HG02943 (cell line): ENCODE measurements around the gene VIT.
"Not testable (repeated sequence)": the region's sequence is repeated elsewhere in the genome, so short reads cannot be mapped to it uniquely, and the experiment has no call there.

Source experiments
- ATAC-seq: cut with Tn5 transposase; IDR thresholded peaks from one replicate; pipeline ENCODE4 v1.9.1; 2021; ENCODE audit warnings: mild to moderate bottlenecking, low read depth, moderate library complexity; ENCODE audit not compliant: unreplicated experiment

VIT gene

DNA sequence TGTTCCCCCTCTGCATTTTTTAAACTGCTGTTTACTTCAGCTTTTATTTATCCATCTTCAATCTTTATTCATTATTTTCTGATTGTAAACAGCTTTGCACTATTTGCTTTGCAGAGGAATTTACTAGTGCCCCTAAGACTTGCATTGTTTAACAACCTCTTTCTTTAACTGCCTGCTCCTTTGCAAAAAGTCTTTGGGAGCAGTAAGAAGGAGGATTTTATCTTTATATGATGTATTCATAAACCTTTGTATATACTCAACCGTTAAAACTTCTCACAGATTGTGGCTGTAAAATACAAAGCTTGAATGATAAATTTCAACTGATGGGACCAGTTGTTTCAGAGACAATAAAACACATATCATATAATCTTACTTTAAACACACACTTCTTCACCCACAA lies 20.1 kb upstream of the VIT start:
- ATAC-seq: no peak

DNA sequence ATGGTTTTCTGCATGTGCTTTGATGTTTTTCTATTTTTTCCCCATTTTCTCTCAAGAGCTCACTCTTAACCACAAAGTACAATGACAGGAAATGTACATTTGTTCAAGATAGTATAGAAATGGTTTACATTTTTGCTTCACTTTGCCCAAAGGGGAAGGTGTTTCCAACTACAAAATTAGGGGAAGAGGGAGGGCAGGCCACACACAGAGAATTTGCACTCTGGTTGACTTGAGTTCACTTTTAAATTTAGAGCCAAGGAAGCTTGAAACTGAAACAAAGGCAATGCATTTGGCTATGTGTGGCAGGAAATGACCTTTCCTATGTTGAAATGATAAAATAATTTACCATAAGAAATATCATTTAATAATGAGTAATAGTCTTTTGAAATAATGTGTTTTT lies 19.1 kb upstream of the VIT start:
- no peak for ATAC-seq

DNA sequence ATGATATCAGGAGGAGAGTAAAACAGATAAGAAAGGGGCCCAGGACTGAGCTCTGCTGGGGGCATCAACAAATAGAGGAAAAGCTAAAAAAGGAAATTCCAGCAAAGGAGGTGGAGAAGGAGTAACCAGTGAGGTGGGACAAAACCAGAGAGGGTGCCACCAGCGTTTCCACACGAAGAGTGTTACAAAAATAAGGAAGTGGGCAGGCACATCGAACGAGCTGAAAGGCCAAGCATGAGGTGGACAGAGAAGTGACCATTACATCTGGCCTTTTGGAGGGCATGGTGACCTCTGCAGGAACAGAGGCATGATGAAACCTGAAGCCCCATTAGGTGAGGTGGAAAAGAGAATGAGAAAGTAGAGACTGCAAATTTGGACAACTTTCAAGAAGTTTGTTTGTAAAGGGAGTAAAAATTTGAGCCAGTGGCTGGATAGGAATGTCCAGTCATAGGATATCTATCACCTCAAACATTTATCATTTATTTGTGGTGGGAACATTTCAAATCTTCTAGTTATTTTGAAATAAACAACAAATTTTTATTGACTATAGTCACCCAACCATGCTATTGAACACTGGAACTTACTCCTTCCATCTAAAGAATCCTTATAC lies 18.4 kb upstream of the VIT start:
- ATAC-seq: no peak

DNA sequence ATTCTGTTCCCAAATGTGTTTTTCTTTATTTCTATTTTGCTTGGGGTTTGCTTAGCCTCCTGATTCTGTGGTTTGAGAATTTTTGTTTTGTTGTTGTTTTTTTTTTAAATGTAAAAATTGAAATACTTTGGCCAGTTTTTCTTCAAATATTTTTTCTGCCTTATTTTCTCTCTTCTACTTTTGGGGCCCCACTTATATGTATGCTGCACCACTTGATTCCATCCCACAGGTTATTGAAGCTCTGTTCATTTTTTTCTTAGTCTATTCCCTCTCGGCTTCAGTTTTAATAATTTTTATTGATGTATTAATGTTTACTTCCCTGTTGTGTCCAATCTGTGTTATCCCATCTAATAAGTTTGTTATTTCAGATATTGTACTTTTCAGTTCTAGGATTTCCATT lies 17.7 kb upstream of the VIT start:
- no peak for ATAC-seq

DNA sequence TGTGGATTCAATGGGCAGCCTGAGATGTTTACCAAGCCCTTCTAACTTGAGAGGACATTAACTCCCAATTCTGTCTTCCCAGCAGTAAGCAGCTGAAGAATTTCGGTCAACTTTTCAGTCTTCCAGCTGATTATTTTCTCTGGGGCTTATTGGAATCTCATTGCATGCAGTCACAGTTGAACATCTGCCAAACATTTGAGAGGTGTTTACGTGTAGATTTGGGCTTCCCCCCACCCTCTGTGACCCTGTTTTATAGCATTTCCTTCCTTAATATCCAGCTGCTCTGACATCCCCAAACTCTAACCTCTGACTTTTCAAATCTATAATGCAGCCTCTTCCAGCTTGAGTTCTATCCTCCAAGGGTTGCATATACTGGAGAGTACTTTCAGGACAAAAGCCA lies 16.5 kb upstream of the VIT start:
- no peak for ATAC-seq

DNA sequence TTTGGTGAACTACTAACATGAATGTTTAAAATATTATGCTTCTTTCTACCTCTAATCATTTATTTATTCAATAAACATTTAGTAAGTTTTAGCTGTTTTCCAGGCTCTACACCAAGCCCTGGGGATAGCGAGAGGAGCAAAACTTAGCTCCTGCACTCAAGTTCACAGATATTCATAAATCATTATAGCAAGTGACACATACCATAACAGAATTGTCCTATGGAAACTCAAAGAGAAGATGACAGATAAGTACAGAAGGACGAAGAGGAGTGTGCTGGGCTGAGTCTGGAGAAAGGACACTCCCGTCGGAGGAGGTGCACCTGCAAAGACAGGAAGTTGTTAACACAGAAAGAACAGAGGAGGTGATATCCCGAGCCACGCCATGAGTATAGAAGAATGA lies 13.9 kb upstream of the VIT start:
- no peak for ATAC-seq

DNA sequence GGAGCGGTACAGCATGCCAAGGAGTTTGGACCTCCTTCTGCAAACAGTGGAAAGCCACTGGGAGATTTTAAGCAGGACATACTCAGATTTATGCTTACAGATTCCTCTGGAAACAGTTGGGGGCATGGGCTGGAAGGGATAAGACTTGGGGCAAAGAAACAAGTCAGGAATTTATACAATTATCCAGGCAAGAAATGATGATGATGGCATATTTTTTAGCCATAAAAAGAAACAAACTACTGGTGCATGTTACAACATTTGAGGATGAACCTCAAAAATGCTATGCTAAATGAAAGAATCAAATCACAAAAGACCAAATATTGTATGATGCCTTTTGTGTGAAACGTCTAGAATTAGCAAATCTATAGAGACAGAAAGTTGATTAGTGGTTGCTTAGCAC lies 13.5 kb upstream of the VIT start:
- no peak for ATAC-seq

DNA sequence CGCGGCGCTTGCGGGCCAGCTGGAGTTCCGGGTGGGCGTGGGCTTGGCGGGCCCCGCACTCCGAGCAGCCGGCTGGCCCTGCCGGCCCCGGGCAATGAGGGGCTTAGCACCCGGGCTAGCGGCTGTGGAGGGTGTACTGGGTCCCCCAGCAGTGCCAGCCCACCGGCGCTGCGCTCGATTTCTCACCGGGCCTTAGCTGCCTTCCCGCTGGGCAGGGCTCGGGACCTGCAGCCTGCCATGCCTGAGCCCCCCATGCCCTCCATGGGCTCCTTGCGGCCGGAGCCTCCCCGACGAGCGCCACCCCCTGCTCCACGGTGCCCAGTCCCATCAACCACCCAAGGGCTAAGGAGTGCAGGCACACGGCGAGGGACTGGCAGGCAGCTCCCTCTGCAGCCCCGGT lies 8.2 kb upstream of the VIT start:
- ATAC-seq: not testable (repeated sequence)

DNA sequence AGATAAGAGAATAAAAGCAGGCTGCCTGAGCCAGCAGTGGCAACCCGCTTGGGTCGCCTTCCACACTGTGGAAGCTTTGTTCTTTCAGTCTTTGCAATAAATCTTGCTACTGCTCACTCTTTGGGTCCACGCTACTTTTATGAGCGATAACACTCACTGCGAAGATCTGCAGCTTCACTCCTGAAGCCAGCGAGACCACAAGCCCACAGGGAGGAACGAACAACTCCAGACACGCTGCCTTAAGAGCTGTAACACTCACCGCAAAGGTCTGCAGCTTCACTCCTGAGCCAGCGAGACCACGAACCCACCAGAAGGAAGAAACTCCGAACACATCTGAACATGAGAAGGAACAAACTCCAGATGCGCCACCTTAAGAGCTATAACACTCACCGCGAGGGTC lies 7.5 kb upstream of the VIT start:
- not testable (repeated sequence) for ATAC-seq

DNA sequence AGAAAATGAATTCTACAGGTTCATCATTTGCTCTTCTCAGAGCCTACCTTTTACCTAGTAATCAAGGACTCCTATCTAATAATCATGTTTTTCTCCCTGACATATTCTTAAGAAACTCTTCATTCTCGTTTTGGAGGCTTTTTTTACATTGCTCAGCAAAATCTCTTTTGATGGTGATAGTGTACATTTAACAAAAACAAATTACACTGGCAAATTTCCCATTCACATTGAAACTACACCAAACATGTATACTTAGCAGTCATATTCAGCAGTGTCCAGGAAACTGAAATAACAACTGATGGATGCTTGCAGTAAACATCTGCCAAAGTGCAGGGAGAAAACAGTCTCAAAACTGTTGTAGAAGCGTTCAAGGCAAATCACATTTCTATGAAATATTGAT lies 4.4 kb upstream of the VIT start:
- ATAC-seq: no peak

DNA sequence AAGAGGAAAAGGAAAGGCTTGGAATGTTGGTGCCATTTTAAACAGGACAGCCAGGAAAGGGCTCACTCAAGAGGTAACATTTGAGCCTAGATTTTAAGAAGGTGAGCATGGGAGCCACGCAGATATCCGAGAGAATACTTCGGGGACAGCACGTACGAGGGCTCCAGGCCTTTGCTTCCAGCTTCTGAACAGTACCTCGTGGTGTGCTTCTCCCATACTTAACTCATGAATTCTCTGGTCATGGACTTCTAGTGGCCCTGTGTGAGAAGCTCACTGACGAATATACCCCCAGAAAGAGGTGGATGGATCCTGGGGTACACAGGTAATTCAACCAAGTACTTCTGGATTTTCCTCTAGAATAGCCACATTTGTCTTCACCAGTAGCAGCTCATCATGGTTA lies 2.7 kb upstream of the VIT start:
- ATAC-seq: no peak

DNA sequence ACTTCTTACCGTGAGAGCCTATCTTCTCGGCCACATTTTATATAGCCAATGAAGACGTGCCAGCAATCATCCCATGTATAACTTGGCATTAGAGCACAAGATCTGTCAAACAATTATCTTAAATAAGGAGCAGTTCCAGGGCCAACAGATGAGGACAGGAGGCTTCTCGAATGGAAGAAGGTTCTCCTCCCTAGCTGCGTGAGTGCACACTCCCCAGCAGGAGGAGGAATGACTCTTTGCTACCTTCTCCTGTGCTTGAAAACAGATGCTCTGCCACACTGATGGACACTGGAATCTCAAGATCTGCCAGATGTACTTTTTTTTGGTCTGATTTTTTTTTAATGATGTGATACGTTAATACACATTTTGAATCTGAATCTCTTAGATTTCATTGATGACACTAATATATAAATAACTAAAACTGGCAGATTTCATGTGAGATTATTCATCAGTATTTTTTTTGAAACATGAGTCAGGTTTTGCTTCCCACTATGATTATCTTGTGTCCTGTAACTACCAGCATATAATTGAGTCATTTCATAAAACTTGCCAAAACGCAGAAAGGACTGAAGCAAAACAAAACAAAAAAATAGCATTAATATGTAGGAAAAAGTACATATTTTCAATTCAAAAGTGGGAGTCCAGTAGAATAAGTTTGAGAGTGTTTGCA lies 626 bp upstream of the VIT start:
- no peak for ATAC-seq

DNA sequence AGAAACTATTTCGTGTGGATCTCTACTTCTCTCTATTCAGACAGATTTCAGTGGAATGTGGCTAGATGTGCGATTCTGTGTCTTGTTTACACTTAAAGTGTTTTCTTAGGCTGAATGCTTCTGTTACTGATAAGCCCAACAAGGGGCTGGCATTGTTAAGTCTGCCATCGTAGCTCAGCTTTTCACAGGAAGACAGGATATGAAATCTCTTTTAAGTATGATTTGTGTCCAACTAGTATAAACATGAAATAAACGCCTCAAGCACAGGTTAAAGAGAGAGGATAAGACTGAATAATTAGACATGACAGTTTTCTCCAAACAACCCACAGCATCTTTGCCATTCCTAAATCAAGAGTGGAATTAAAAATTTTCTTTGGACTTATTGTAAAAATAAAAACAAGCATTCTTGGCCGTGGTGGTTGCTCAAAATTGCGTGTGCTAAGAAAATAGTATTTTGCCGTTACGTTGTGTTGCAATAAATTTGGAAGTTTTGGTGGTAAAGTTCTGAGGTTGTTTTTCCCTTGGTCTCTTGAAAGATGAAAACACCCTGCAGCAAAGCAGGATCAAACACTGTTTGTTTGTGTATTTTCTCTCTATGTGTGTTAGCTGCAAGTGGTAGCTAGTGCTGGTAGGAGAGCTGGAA lies 1.0 kb downstream of the VIT start:
- no peak for ATAC-seq

DNA sequence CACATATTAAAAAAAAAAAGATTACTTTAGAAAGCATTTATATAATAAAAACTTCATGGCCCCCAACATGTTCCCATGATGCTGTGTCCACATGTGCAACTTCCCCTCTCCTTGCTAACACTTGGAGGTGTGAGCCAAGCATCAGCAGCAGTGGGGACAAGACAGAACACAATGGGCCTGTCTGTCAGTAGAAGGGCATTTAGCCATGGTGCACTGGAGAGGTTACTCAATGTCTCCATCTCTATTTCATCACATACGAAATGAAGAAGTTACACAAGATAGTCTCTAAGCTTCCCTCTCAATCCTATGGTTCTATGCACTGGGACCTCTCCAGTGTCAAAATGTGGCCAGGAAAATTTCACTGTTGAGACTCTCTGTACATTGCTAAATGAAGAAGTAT lies 2.5 kb downstream of the VIT start:
- ATAC-seq: no peak

DNA sequence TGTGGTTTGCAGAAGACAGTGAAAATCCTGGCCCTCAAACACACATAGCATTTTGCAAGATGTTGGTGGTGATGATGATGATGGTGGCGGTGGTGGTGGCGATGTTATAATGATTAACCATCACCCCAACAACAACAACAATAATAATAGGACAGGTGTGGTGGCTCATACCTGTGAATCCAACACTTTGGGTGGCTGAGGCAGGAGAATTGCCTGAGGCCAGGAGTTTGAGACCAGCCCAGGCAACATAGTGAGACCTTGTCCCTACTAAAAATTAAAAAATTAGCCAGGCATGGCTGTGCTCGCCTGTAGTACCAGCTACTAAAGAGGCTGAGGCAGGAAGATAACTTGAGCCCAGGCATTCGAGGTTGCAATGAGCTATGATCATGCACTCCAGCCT lies 3.8 kb downstream of the VIT start:
- ATAC-seq: no peak

DNA sequence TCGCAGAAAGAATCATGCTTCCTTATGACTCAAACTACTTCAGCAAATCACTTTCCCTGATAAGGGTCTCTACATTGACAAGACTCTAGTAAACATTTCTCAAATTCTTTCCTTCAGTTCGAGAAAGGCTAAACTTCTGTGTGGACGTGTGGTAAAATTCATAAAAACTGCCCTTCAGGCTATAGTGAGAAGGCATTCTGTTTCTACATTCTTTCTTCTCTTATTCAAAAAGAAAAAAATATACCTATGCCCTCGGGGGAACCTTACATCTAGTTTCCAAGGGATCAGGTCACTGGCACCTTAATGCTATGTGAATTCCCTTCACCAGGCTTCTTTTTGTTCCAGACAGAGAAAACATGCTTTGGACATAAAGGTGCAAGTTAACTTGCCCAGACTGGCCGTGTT lies 4.9 kb downstream of the VIT start:
- ATAC-seq: no peak

DNA sequence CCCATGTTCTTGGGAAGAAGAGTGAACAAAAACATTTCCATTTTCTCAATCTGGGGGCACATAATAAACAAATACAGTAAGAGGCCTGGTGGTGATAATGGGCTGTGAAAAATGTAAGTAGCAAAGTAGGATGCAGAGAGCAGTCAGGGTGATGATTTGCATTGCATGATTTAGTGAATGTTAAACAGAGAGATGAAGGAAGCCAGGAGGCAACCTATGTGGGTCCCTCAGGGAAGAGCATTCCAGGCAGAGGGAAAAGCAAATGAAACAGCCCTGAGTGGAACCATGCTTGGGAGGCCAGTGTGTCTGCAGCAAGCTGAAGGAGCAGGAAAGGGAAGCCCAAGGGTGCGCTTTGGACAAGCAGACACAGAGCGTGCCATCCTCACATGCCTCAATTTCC lies 5.4 kb downstream of the VIT start:
- ATAC-seq: no peak

DNA sequence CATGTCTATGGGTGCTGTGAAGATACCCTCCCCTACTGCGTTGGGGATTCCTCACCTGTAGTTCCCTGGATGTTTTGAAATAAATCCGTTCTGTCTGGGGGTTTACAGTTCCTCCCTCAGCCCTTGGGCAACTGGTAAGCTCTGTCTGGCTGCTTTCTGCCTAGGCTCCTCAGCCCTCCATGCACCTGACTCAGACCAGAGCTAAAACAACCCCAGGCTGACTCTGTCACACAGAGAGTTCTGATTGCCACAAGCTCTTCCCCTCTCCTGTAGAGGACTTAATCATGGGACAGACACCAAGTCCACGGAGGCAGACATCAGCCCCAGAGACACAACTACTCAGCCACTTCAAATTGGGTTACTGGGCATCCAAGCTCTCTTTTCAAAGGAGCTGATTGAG lies 6.3 kb downstream of the VIT start:
- ATAC-seq: no peak

DNA sequence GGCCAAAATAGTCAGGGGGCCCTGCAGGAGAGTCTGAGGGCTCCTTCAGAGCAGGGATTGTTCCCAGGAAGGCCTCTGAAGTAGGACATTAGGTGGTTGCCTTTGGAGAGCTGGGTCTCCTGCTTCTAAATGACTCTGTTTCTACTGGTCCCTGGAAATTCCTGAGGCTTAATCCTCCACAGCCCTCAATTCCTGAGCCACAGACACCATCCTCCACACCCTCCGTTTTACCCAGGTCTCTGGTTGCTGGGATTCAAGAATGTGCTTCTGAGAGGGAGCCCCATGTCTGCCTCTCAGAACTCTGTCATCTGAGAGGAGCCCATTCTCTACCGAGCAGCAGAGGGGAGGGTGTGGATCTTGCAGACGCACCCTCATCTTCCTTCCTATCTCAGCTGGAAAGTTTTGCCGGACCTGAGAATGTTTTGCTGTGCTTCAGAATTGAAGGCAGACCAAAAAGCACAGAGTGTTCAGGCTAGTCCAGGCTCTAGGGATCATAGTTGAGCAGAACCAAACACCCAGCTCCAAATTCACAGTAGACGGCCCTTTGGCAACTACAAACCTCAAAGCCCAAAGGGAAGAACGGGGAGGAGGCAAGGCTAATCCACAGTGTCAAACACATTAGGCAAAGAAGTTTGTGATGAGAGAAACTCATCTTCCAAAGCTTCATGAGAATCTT lies 8.1 kb downstream of the VIT start:
- ATAC-seq: no peak

DNA sequence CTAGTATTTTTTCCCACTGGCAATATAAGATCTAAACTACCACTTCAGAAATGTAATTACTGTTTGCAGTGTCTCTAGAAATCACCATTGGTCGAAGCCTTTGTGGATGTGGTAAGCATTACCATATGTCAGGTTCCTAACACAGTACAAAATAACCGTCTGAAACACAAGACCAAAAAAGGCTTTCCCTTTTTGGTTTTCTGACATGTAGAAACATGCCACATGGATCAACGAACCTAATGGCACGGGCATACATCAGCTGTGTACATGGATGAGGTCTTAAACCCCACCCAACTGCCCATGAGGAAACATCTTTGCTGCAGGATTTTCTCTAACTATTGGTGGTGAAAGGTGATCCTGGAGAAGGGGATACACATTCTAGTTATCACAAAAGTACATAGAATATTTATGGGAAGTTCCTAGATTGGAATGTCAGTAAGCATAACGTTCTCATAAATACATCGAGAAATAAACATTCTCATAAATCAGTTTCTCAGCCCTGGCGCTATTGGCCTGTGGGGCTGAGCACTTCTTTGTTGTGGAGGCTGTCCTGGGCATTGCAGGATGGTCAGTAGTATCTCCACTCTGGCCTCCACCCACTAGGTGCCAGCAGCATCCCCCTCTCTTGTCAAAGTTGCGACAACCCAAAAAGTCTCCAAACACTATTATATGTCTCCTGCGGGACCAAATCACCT lies 9.0 kb downstream of the VIT start:
- no peak for ATAC-seq
